Stimulated activated CD4-positive, alpha-beta T cell treated with anti-CD3 and anti-CD28 coated beads, Interleukin-2, amount 100 ng/mL, for 48 hours (primary cell): ENCODE results near the gene KCNJ5.

ENCODE experiments used
- DNase-seq, 2 donors: peaks; one replicate each; pipeline ENCODE4 v3.0.0-alpha.2; 2020

Gene KCNJ5

GRCh38 chr11:128872094-128872493 is 19.1 kb upstream of the KCNJ5 start:
- DNase-seq: no peak

GRCh38 chr11:128872594-128872993 is 18.6 kb upstream of the KCNJ5 start:
- no peak for DNase-seq

GRCh38 chr11:128874427-128874826 is 16.7 kb upstream of the KCNJ5 start:
- DNase-seq: no peak

GRCh38 chr11:128876133-128876650 is 15.0 kb upstream of the KCNJ5 start:
- no peak for DNase-seq

- DNase-seq: no peak
Observed at GRCh38 chr11:128877726-128878125, 13.4 kb upstream of the KCNJ5 start.

- no peak for DNase-seq
Observed at GRCh38 chr11:128878455-128878854, 12.7 kb upstream of the KCNJ5 start.

DNA sequence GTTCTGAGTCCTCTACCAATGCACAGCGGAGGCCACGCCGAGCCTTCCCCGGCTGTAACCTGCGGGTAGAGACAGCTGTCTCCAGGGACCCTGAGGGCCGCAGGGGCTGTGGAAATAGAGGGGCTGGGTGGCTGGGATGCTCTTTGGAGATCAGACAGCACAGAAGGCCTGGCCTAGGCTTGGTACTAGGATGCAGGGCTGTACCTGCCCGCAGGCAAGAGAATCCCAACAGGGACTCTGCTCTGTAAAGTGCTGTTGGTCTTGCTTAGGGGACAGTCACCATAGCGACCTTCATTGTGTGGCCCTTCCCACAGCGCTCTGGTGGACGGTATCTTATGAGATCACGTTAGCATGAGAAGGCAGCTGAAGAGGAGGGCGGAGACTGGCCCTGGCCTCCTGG is 11.3 kb upstream of the KCNJ5 start:
- DNase-seq: no peak

- no peak for DNase-seq
Observed at GRCh38 chr11:128881221-128881620, 9.9 kb upstream of the KCNJ5 start.

DNA sequence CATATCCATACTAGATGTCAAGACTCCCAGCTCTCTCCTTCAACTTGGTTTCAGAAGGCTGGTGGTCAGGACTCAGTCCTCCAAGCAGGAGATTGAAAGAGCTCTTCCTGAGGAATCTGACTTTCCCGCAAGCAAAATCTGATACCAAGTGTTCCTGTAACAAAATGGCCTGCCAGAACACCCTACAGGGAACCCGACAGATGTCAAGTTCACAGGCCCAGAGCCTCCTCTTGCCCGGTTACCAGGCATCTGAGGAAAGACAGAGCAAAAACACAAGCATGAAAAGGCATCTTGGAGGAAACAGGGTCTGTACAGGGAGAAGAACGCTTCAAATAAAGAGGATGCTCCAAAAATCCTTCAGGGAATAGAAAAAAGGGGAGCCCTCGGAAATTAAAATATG is 8.7 kb upstream of the KCNJ5 start:
- no peak for DNase-seq

GRCh38 chr11:128884054-128884453 is 7.1 kb upstream of the KCNJ5 start:
- no peak for DNase-seq

DNA sequence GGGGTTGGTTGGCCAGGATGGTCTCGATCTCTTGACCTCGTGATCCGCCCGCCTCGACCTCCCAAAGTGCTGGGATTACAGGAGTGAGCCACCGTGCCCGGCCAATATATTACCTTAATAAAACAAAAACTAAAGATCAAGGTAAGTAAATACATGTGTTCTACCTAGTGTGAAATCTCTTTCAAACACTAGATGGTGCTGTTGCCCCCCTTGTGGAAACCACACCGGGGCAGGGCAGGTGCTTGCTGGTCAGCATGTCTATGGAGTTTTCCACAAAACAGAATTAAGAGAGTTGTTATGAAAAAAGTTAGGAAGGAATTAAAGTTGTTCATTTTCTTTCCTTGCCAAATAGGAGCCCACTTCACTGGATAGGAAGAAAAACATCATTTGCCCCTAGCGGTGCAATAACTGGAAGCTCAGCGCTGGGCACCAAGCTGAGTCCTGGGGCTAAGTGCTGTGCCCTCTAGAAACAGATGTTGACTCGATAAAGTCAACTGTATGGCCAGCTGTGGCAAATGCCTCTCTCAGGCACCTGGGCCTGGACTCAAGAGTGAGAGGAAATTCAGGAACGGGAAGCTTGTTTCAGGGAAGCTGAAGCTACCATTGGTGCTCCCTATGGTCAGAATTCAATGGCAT is 6.3 kb upstream of the KCNJ5 start:
- peak; percentile 57 to 59 for DNase-seq

DNA sequence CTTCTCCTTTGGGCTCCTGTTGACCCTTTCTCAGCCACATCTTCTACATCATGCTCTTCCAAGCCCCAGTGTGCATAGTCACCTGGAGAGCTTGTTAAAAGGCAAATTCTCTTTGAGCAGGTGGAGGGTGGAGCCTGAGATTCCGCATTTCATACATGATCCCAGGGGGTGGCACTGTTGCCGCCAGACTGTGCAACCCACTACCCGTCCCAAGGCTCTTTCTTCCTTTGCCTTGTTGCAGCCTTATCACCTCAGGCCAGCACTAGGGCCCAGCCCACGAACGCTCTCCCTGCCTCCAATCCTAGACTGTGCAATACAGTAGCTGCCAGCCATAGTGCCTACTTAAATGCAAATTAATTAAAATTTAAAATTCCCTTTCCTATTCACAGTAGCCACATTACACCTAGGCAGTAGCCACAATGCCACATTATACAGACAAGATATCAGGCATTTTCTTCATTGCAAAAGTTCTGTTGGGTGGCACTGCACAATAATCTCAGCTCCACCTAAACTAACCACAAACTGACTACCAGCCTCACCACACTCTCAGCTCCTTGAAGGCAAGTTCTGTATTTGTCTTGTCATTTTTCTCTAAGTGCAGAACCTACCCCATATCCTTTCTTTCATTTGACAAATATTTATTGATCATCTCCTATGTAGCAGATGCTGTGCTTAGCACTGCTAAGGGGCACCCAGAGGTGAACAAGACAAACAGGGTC is 4.6 kb upstream of the KCNJ5 start:
- DNase-seq: no peak

GRCh38 chr11:128888034-128888985 is 2.8 kb upstream of the KCNJ5 start:
- no peak for DNase-seq

DNA sequence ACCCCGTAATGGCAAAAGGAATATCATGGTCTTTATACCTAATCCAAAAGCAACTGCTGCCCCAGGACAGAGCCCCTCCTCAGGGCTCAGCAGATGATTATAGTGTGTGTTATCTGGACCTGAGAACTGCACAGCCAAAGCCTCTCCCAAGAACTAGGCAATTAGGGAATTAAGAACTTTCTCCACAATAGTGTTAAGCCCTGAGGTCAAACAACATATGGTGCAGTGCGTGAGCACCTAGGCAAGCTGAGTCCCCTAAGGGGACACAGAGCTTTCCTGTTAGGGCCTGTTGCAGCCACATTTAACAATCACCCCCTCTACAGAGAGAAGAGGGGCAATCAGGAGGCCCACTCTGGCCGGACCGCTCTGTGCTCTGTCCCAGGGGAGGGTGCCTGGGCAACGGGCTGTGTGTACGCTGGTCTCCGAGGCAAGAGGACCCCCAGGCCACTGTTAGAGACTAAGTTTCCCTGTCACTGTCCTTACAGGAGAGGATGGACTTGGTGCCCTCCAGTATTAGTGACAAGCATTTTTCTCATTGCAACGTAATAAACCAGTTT is 1.4 kb upstream of the KCNJ5 start:
- no peak for DNase-seq

- no peak for DNase-seq
Observed at GRCh38 chr11:128890216-128890542, 977 bp upstream of the KCNJ5 start.

- no peak for DNase-seq
Observed at GRCh38 chr11:128891913-128892398, 800 bp downstream of the KCNJ5 start.

GRCh38 chr11:128892866-128893565 is 1.9 kb downstream of the KCNJ5 start:
- DNase-seq: no peak

DNA sequence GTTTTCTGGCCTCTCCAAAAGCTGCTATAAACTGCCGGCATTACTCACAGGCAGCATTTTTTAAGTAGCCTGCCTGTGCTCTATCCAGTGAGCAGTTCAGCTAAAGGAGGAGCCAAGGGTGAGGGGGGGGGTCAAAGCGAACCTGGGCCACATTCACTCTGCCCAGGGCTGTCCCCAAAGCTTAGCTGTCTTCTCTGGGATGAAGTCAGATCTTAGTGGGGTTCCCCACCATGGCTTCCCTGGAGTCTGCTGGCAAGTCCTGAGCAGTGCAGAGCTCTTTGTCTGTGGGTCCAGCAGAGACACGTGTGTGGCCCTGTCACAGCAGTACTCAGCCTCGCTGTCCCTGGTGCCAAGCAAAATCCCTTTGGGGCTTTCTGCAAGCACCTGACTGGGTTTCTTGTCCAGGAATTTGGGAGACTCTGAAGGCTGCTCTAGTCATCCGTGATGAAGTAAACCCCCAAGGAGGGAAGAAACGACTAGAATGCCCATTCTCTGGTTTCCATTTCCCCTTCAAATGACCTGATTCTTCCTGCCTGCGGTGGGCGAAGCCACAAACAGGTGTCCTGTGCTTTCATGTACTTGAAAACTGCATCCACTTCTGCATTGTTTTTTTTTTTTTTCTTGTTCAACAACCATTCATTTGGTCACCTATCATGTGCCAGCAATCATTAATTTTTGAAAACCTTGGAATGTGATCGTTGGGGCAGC is 2.6 kb downstream of the KCNJ5 start:
- no peak for DNase-seq

DNA sequence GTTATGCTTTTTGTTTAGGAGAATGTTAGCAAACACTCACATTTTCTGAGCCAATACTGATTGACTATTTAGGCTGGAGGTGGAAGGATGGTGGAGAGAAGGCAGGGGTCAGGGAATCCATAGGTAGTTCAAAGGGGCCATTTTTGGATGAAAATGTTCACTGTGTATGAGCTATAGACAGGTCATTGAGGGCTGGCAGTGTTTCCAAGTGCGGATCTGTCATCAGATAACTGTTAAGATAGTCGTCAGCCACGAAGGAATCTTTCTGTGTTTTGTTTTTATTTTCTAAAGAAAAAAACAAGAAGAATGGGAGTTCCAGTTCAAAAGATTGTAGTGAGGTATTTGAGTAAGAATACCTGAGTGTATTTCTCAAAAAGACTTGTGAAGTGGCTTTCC is 3.1 kb downstream of the KCNJ5 start:
- DNase-seq: no peak

DNA sequence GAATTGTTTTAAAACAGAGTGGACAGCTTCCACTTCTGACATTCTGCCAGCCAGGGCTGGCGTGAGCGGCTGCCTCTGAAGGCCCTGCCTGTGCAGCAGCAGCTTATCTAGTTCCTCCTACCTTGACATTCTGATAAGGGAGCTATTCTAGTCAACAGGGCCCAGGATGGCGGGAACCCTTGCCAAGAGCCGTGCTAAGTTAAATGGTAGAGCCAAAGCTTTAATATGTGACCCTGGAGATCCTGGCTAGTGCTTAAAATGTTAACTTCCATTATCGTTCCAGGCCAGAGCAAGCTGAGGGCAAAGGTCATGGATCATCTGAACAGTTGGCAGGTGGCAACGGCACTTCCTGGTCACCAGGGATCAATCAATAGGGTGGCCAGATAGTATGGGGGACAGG is 3.5 kb downstream of the KCNJ5 start:
- no peak for DNase-seq

DNA sequence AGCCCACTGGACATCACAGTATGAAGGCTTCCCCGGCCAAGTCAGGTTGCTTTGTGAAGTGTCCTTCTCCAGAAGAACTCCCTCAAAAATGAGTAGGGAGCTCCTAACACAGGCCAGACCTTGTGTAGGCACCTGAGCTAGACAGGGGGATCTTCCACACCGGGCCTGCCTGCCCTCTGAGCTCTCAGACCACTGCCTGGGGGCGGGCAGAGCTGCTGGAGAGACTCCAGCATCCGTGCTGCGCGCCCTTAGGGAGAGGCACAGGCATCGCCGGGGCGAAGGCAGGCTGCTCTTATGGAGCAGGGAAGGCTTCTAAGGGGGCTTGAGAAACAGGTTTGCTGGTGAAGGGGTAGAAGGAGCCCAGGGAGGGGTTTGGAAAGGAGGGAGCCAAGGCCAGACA is 4.4 kb downstream of the KCNJ5 start:
- DNase-seq: no peak

DNA sequence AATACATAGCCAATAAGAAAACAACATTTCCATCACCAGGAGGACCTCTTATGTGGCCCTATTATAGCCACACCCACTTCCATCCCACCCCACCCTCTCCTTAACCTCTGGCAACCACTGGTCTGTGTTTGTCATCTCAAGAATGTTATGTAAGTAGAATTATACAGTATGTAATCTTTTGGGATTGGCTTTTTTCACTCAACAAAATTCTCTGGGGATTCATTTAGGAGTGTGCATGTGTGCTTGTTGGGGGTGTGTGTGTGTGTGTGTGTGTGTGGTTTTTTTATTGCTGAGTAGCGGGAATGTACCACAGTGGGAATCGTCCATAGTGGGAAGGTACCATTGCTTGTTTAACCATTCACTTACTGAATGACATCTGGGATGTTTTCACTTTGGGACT is 5.2 kb downstream of the KCNJ5 start:
- DNase-seq: no peak
